HCT116 (cell line): ENCODE data around the gene OPRL1. TPM values are rescaled to one million over a fixed set of nuclear protein-coding genes. Genes with fewer than 3 reads are reported as not detected.

Experiments used
- ATAC-seq: fragments of 200-7000 bp; cut with Tn5 transposase; 2 replicates; pipeline ENCODE4 v1.9.1; 2020; ENCODE audit warnings: mild to moderate bottlenecking, moderate library complexity
- BruUV-seq: library from RNA; stranded (reverse); fragments of 400-500 nt; replicated peaks from 2 replicates; lab custom pipeline; 2021; lab: Mats Ljungman, UMichigan
- CTCF ChIA-PET: fragments of 300-600 bp; sonication (Branson Sonifier 250); formaldehyde crosslinking; loops from one replicate; lab custom pipeline; 2021; ENCODE audit warnings: antibody characterized with exemption; lab: Charles Lee
- POLR2A ChIA-PET: fragments of 300-600, 350-600 bp; sonication (Branson Sonifier 250); formaldehyde crosslinking; loops from one replicate; lab custom pipeline; 2021; ENCODE audit warnings: antibody characterized with exemption; lab: Charles Lee
- RAD21 ChIA-PET, 2 experiments: fragments of 300-600 bp; sonication (Branson Sonifier 250); formaldehyde crosslinking; loops; one replicate each; lab custom pipeline; 2023; ENCODE audit warnings: low total read pairs in 2 of 2; ENCODE audit not compliant: uncharacterized antibody in 2 of 2, unreplicated experiment in 2 of 2, low non-redundant PET in 1 of 2; lab: Charles Lee
- DNase-seq: peaks from one replicate; pipeline ENCODE4 v3.0.0-alpha.2; 2010; ENCODE audit warnings: low read depth, low spot score
- H2AFZ ChIP-seq: fragments of 200-600 bp; shearing (Covaris generic), sonication (generic); 2 replicates; pipeline ENCODE4 v1.6.1; 2017; ENCODE audit warnings: low read depth, mixed run types, mixed read lengths, antibody characterized with exemption, low read length; ENCODE audit not compliant: poor library complexity, severe bottlenecking
- H3K27ac ChIP-seq: 2 replicates; pipeline ENCODE4 v1.5.1; 2012; ENCODE audit warnings: low read depth, low read length
- H3K27me3 ChIP-seq: fragments of 200-600 bp; sonication (generic); 2 replicates; pipeline ENCODE4 v1.6.1; 2016; ENCODE audit warnings: mixed run types, low read length, mixed read lengths; ENCODE audit not compliant: insufficient read depth
- H3K36me3 ChIP-seq, 2 experiments: fragments of 200-500 bp in 1 of 2; fragments of 200-600 bp in 1 of 2; sonication (Bioruptor generic) in 1 of 2; sonication (generic) in 1 of 2; 2 replicates each; pipeline versions ENCODE4 v1.5.1 to v1.6.1; 2014 to 2016; ENCODE audit warnings: low read length in 2 of 2, inconsistent platforms in 1 of 2, mixed read lengths in 1 of 2, mixed run types in 1 of 2; ENCODE audit not compliant: insufficient read depth in 2 of 2, control insufficient read depth in 1 of 2
- H3K4me1 ChIP-seq, 2 experiments: fragments of 200-600 bp in 1 of 2; sonication (generic) in 1 of 2; 2 replicates each; pipeline versions ENCODE4 v1.5.1 to v1.6.1; 2012 to 2017; ENCODE audit warnings: low read length in 2 of 2, inconsistent platforms in 1 of 2, mild to moderate bottlenecking in 1 of 2, mixed read lengths in 1 of 2, mixed run types in 1 of 2, moderate library complexity in 1 of 2; ENCODE audit not compliant: insufficient read depth in 2 of 2, control insufficient read depth in 1 of 2
- H3K4me2 ChIP-seq: fragments of 200-600 bp; sonication (generic); 2 replicates; pipeline ENCODE4 v1.6.1; 2017; ENCODE audit warnings: mixed run types, low read length, mixed read lengths
- H3K4me3 ChIP-seq, 2 experiments: fragments of 200-600 bp in 1 of 2; sonication (generic) in 1 of 2; replicated peaks in 1 of 2; 2 replicates each; pipeline ENCODE4 v1.5.1; 2011 to 2016; ENCODE audit warnings: low read length in 2 of 2, control low read depth in 1 of 2, low read depth in 1 of 2, mild to moderate bottlenecking in 1 of 2, mixed read lengths in 1 of 2, mixed run types in 1 of 2
- H3K79me2 ChIP-seq: fragments of 200-600 bp; sonication (generic); 2 replicates; pipeline ENCODE4 v1.6.1; 2017; ENCODE audit warnings: mild to moderate bottlenecking, mixed run types, low read length, moderate library complexity, mixed read lengths; ENCODE audit not compliant: insufficient read depth
- H3K9ac ChIP-seq: fragments of 200-600 bp; sonication (generic); 2 replicates; pipeline ENCODE4 v1.6.1; 2016; ENCODE audit warnings: low read length, mixed read lengths
- H3K9me2 ChIP-seq: fragments of 200-600 bp; sonication (generic), shearing (Covaris generic); 2 replicates; pipeline ENCODE4 v1.6.1; 2017; ENCODE audit warnings: mixed run types, mild to moderate bottlenecking, moderate library complexity; ENCODE audit not compliant: insufficient read depth
- H3K9me3 ChIP-seq, 2 experiments: fragments of 200-500 bp in 1 of 2; fragments of 200-600 bp in 1 of 2; sonication (Bioruptor generic) in 1 of 2; sonication (generic) in 1 of 2; 2 replicates each; pipeline ENCODE4 v1.6.1; 2014 to 2017; ENCODE audit warnings: low read length in 2 of 2, mixed read lengths in 2 of 2, inconsistent platforms in 1 of 2, low read depth in 1 of 2, mild to moderate bottlenecking in 1 of 2, mixed run types in 1 of 2, moderate library complexity in 1 of 2; ENCODE audit not compliant: control insufficient read depth in 1 of 2, insufficient read depth in 1 of 2
- H4K20me1 ChIP-seq: fragments of 200-600 bp; sonication (generic), shearing (Covaris generic); 2 replicates; pipeline ENCODE4 v1.6.1; 2017; ENCODE audit warnings: mixed run types, mild to moderate bottlenecking, moderate library complexity; ENCODE audit not compliant: insufficient read depth
- CBX3 ChIP-seq: IDR thresholded peaks from 2 replicates; pipeline ENCODE4 v1.6.1; 2012; ENCODE audit warnings: low read depth
- EZH2 ChIP-seq: fragments of 200-600 bp; sonication (generic); IDR thresholded peaks from 2 replicates; pipeline ENCODE4 v1.6.1; 2017; ENCODE audit warnings: antibody characterized with exemption, mixed run types
- FOSL1 ChIP-seq: IDR thresholded peaks from 2 replicates; pipeline ENCODE4 v1.6.1; 2012; ENCODE audit warnings: low read depth
- SIN3A ChIP-seq: IDR thresholded peaks from 2 replicates; pipeline ENCODE4 v1.6.1; 2012; ENCODE audit warnings: low read depth
- SRF ChIP-seq: IDR thresholded peaks from 2 replicates; pipeline ENCODE4 v1.6.1; 2012; ENCODE audit warnings: low read depth
- TCF7L2 ChIP-seq: IDR thresholded peaks from 2 replicates; pipeline ENCODE4 v1.7.0; 2011; ENCODE audit warnings: borderline replicate concordance, inconsistent platforms; ENCODE audit not compliant: insufficient read depth, insufficient read length; ENCODE audit errors: extremely low read depth
- ZFX ChIP-seq: fragments of 450-650 bp; IDR thresholded peaks from 2 replicates; pipeline ENCODE4 v1.6.1; 2017
- intact Hi-C: fragments of 100-400 bp; cut with micrococcal nuclease; formaldehyde crosslinking; loops from 2 replicates; pipeline ENCODE4 v1.10.0; 2022
- total RNA-seq: library from RNA; stranded (reverse); gene quantifications from one replicate; pipeline ENCODE4 v1.2.1, GENCODE V29; 2021; ENCODE audit not compliant: unreplicated experiment
- TF ChIP-seq, protein P1 (sequence below): IDR thresholded peaks from 2 replicates; pipeline ENCODE4 v1.6.1; 2012

Gene OPRL1
- total RNA-seq, 1 experiment from 2014 or later = 1.6 TPM

DNA sequence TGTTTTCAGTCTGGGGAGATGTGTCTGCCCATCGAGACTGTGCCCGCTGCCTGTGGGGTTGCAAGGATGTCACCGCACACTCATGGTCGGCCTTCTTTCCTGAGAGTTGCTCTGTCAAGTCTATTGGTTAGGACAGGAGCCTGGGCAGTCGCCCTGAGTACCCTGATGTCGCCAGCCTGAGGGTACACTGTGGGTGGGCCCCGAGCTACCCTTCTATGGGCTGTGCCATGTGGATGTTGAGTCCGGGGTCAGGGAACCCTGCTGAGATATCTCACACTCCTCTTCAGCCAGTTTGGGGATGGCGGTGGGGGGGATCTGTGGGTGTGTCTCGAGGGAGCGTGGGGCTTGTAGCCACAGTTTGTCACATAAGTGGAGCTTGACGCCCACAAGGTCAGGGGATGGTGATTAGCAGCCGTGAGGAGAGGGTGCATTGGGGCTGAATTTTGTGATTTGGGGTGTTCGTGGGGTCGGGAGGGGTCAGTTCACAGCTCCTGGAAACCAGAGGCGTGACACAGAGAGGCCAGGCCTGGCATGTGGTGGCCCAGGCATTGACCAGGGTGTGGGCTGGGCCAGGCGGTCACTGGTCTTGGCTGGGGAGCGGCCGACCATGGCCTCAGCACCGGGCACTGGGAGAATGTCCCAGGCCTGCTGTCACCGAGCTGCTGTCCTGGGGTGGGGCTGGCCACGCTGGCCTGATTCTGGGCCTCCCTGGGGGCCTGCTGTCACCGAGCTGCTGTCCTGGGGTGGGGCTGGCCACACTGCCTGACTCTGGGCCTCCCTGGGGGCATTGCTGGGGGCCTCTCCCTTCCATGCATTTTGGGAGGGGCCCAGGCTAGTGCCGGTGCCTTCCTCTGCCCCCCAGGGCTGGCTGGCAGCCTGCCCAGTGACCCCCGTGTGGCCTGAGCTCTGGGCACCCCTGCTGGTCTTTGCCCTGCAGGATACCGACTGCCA, 29.1 kb downstream of the OPRL1 start:
- H4K20me1 ChIP-seq = no peaks in the 10 kb centered on the region
- H3K79me2 ChIP-seq = no peaks in the 10 kb centered on the region
- no TSS peak for BruUV-seq
- H2AFZ ChIP-seq = no peak overlapping the region
- no peaks in the 10 kb centered on the region for H3K36me3 ChIP-seq
- no peaks in the 10 kb centered on the region for H3K9me3 ChIP-seq
- H3K27me3 ChIP-seq = no peaks in the 10 kb centered on the region
- H3K9me2 ChIP-seq = no peaks in the 10 kb centered on the region
- H3K4me1 ChIP-seq = no peaks in the 10 kb centered on the region
- ATAC-seq = no peak
- POLR2A ChIA-PET = no interaction called here
- intact Hi-C loops = no loop called here
- no peak for TF ChIP-seq FOSL1
- TF ChIP-seq, all 23 proteins: peak for 0
- DNase-seq = no peak
- ChIA-PET RAD21 (no interaction called here), CTCF (interaction anchor here (0.6 kb wide), 1 partner anchor 525 kb away, joined by 3 read pairs; no protein-coding TSS in a partner anchor)
- H3K4me2 ChIP-seq = no peak overlapping the region
- no peak overlapping the region for H3K27ac ChIP-seq
- no peak overlapping the region for H3K9ac ChIP-seq
- no peak overlapping the region for H3K4me3 ChIP-seq

DNA sequence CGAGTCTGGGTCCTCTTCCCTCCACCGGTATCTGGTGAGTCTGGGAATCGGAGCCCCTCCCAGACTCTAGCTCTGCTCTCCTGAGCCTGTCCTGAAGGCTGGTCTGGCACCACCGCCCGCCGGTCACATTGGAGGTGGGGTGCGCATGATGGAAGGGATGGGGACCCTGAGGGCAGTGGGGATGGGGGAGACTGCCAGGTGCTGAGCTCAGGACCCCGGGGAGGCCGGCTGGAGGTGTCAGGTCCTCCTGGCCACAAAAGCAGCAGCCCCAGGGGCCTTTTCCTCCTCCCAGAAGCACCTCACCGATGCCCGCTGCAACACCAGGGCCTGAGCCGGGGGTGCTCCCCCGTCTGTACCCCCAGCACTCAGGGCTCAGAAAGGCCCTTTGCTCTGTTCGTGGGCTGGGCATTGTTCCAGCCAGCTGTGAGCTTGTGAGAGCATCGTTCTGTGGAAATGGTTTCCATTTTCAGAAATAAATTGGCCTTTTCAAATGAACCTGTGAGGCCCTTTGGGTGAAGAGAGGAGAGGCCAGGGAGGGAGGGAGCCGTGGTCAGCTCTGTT, 30.0 kb downstream of the OPRL1 start:
- Histone ChIP-seq H3K79me2 (no peaks in the 10 kb centered on the region), H2AFZ (no peak overlapping the region), H3K4me2 (no peak overlapping the region), H3K27me3 (no peaks in the 10 kb centered on the region), H3K4me3 (no peak overlapping the region), H3K9me2 (no peaks in the 10 kb centered on the region), H3K4me1 (no peaks in the 10 kb centered on the region), H3K9ac (no peak overlapping the region), H3K27ac (no peak overlapping the region), H3K36me3 (no peaks in the 10 kb centered on the region), H4K20me1 (no peaks in the 10 kb centered on the region), H3K9me3 (no peaks in the 10 kb centered on the region)
- DNase-seq = no peak
- ChIA-PET POLR2A (no interaction called here), CTCF (no interaction called here), RAD21 (no interaction called here)
- no TSS peak for BruUV-seq
- no peak for ATAC-seq
- intact Hi-C loops = no loop called here
- TF ChIP-seq CBX3 (no peak), SIN3A (no peak), SRF (no peak), FOSL1 (no peak), ZFX (no peak), TCF7L2 (no peak), EZH2 (no peak)
- TF ChIP-seq, protein P1, sequence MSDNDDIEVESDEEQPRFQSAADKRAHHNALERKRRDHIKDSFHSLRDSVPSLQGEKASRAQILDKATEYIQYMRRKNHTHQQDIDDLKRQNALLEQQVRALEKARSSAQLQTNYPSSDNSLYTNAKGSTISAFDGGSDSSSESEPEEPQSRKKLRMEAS = no peak
